Body of pancreas (tissue), 4 donors: ENCODE measurements around the gene DCAF10. TPM values are rescaled to one million over a fixed set of nuclear protein-coding genes. Genes with fewer than 3 reads are reported as not detected.
A peak's percentile ranks its signal among the peaks of the same experiment; 100 is the strongest.

Experiments used
- ATAC-seq: fragments of 150-250 bp; one replicate; pipeline ENCODE4 v1.9.1; 2016
- DNase-seq, 4 donors: peaks; one replicate each; pipeline ENCODE4 v3.0.0-alpha.2; 2019
- H3K27ac ChIP-seq, 4 donors: fragments of 200-600 bp; sonication (generic); 1 replicate in 3 of 4; 2 replicates in 1 of 4; pipeline versions ENCODE4 v1.5.1 to v1.6.1; 2016 to 2019; ENCODE audit warnings: mild to moderate bottlenecking in 1 of 4, mixed read lengths in 1 of 4, moderate library complexity in 1 of 4
- H3K27me3 ChIP-seq, 2 donors: fragments of 200-600 bp; sonication (generic); one replicate each; pipeline ENCODE4 v1.6.0; 2016; ENCODE audit warnings: mild to moderate bottlenecking in 1 of 2
- H3K36me3 ChIP-seq, 2 donors: fragments of 200-600 bp; sonication (generic); replicated peaks in 1 of 2; 2 replicates each; pipeline ENCODE4 v1.5.1; 2016; ENCODE audit warnings: low read depth in 2 of 2; ENCODE audit not compliant: insufficient read depth in 1 of 2
- H3K4me1 ChIP-seq: fragments of 200-600 bp; sonication (generic); one replicate; pipeline ENCODE4 v1.6.0; 2016
- H3K4me3 ChIP-seq, 2 donors: fragments of 200-600 bp; sonication (generic); 1 replicate in 1 of 2; 2 replicates in 1 of 2; pipeline ENCODE4 v1.5.1; 2016 to 2019
- H3K9me3 ChIP-seq, 3 donors: fragments of 200-600 bp; sonication (generic); 1 replicate in 2 of 3; 2 replicates in 1 of 3; pipeline ENCODE4 v1.5.1; 2016
- CTCF ChIP-seq, 7 experiments: fragments of 450-650 bp in 4 of 7; fragments of 200-600 bp in 3 of 7; sonication (generic) in 3 of 7; IDR thresholded peaks; one replicate each; pipeline ENCODE4 v1.5.1; 2016 to 2019; ENCODE audit warnings: antibody characterized with exemption in 7 of 7
- POLR2A ChIP-seq, 3 donors: fragments of 450-650 bp; IDR thresholded peaks; one replicate each; pipeline ENCODE4 v1.6.1; 2016; ENCODE audit warnings: antibody characterized with exemption in 3 of 3, mild to moderate bottlenecking in 2 of 3
- WGBS, 2 donors: methylation state at CpG; one replicate each; pipeline ENCODE4 v1.1.5; 2017; 5-methylcytosine and 5-hydroxymethylcytosine counted together
- intact Hi-C: fragments of 100-400 bp; cut with DNase I; formaldehyde crosslinking; loops from one replicate; pipeline ENCODE4 v1.15.1; 2023
- total RNA-seq, 2 donors: library from RNA; depleted of rRNA; stranded (reverse); fragments of >200 nt; gene quantifications; one replicate each; pipeline ENCODE4 v1.1.0, GENCODE V29; 2016

DCAF10 gene
- total RNA-seq, 2 donors from 2014 or later = 12.7 to 14.5 TPM

- intact Hi-C loops = loop anchor here (5.0 to 10.0 kb wide), 3 partner anchors 37 to 457 kb away; no protein-coding TSS in a partner anchor
- Histone ChIP-seq H3K4me1 (peaks cover 21% of the 10 kb centered on the region), H3K36me3 (no peaks in the 10 kb centered on the region), H3K27ac (no peak overlapping the region), H3K27me3 (no peaks in the 10 kb centered on the region), H3K9me3 (no peaks in the 10 kb centered on the region), H3K4me3 (no peak overlapping the region)
- ATAC-seq (no peak), DNase-seq (no peak)
- WGBS, 2 donors = 94 to 100% methylated on average over 4 of the region's 4 CpGs
- TF ChIP-seq POLR2A (IDR thresholded peaks at IDR 0.05) (no peak), CTCF (IDR thresholded peaks at IDR 0.05) (no peak)
Observed at GRCh38 chr9:37910271-37910670, 109.7 kb downstream of the DCAF10 start.

- DNase-seq (no peak), ATAC-seq (no peak)
- H3K27ac ChIP-seq = no peak overlapping the region
- H3K4me3 ChIP-seq = no peak overlapping the region
- H3K27me3 ChIP-seq = no peaks in the 10 kb centered on the region
- H3K4me1 ChIP-seq = peaks cover 29% of the 10 kb centered on the region
- no peaks in the 10 kb centered on the region for H3K36me3 ChIP-seq
- H3K9me3 ChIP-seq = no peaks in the 10 kb centered on the region
- TF ChIP-seq POLR2A (IDR thresholded peaks at IDR 0.05) (no peak), CTCF (IDR thresholded peaks at IDR 0.05) (no peak)
- WGBS, 2 donors = 59 to 75% methylated on average over 6 of the region's 6 CpGs
- intact Hi-C loops = loop anchor here (5.0 to 10.0 kb wide), 3 partner anchors 36 to 456 kb away; no protein-coding TSS in a partner anchor
Observed at GRCh38 chr9:37911271-37911681, 110.7 kb downstream of the DCAF10 start.

- H3K4me1 ChIP-seq = peaks cover 37% of the 10 kb centered on the region
- intact Hi-C loops = loop anchor here (5.0 to 10.0 kb wide), 3 partner anchors 34 to 454 kb away; no protein-coding TSS in a partner anchor
- DNase-seq (peak; percentile 76 to 86 (median 82)), ATAC-seq (peak; percentile 74)
- H3K4me3 ChIP-seq = no peak overlapping the region
- H3K27me3 ChIP-seq = no peaks in the 10 kb centered on the region
- H3K9me3 ChIP-seq = no peaks in the 10 kb centered on the region
- TF ChIP-seq POLR2A (IDR thresholded peaks at IDR 0.05) (peak in 1 of 3 donors; percentile 0), CTCF (IDR thresholded peaks at IDR 0.05) (peak; percentile 86 to 99 (median 97))
- 54 to 56% methylated on average over 9 to 11 of the region's 11 CpGs for WGBS, 2 donors
- H3K27ac ChIP-seq = peak overlapping the region in 2 of 4 donors; percentile 26 to 71
- H3K36me3 ChIP-seq = no peaks in the 10 kb centered on the region
Observed at GRCh38 chr9:37913480-37914153, 113.0 kb downstream of the DCAF10 start.

GRCh38 chr9:37914154-37914551 is 113.6 kb downstream of the DCAF10 start:
- ATAC-seq = peak; percentile 26
- H3K36me3 ChIP-seq = no peaks in the 10 kb centered on the region
- no peak for DNase-seq
- peaks cover 32% of the 10 kb centered on the region for H3K4me1 ChIP-seq
- H3K9me3 ChIP-seq = no peaks in the 10 kb centered on the region
- H3K27ac ChIP-seq = peak overlapping the region in 3 of 4 donors; percentile 26 to 71 (median 27)
- TF ChIP-seq CTCF (IDR thresholded peaks at IDR 0.05) (no peak), POLR2A (IDR thresholded peaks at IDR 0.05) (no peak)
- WGBS, 2 donors = 35 to 44% methylated on average over 8 of the region's 8 CpGs
- no peak overlapping the region for H3K4me3 ChIP-seq
- intact Hi-C loops = loop anchor here (5.0 to 10.0 kb wide), 3 partner anchors 33 to 453 kb away; no protein-coding TSS in a partner anchor
- no peaks in the 10 kb centered on the region for H3K27me3 ChIP-seq
